NCI-H345 treated with DMSO at 0.1 percent for 48 hours (cell line): ENCODE measurements around the gene GFPT2.
"Not testable (repeated sequence)": the region's sequence is repeated elsewhere in the genome, so short reads cannot be mapped to it uniquely, and the experiment has no call there.

ENCODE experiments used
- DNase-seq: peaks from one replicate; lab custom pipeline; 2025; ENCODE audit not compliant: unreplicated experiment; lab: John Stamatoyannopoulos, UW

GFPT2 gene

GRCh38 chr5:180311216-180311615 is 41.9 kb downstream of the GFPT2 start:
- no peak for DNase-seq

- DNase-seq: no peak
Observed at GRCh38 chr5:180306796-180307195, 46.3 kb downstream of the GFPT2 start.

DNA sequence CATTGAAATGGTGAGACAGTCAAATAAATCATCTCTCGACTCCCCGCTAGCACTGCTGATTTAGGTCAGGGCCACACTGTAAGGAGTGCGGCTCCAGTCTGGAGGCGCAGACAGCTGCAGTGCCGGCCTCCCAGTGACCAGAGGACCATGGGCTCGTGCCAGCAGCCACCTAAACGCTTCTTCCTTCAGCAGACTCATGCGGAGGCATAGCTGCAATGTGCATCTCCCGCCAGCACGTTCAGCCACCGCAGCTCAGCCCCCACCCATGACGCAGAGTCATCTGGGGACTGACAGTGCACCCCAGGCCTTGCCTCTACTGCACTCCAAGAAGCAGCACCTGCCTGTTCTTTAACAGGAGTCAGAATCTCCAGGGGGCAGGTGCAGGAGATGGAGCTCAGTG is 47.7 kb downstream of the GFPT2 start:
- no peak for DNase-seq

GRCh38 chr5:180304431-180305375 is 48.4 kb downstream of the GFPT2 start:
- no peak for DNase-seq

DNA sequence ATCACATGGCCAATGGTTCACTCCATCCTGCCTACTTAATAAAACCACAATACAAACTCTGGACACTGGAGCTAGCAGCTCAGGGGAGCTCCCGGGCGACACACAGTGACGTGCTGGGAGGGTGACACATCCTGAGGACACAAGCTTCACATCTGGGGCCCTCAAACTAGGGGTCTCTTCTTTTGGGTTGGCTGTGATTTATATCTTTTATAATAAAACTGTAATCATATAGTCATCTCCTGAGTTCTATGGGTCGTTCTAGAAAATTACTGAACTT is 49.2 kb downstream of the GFPT2 start:
- DNase-seq: no peak

DNA sequence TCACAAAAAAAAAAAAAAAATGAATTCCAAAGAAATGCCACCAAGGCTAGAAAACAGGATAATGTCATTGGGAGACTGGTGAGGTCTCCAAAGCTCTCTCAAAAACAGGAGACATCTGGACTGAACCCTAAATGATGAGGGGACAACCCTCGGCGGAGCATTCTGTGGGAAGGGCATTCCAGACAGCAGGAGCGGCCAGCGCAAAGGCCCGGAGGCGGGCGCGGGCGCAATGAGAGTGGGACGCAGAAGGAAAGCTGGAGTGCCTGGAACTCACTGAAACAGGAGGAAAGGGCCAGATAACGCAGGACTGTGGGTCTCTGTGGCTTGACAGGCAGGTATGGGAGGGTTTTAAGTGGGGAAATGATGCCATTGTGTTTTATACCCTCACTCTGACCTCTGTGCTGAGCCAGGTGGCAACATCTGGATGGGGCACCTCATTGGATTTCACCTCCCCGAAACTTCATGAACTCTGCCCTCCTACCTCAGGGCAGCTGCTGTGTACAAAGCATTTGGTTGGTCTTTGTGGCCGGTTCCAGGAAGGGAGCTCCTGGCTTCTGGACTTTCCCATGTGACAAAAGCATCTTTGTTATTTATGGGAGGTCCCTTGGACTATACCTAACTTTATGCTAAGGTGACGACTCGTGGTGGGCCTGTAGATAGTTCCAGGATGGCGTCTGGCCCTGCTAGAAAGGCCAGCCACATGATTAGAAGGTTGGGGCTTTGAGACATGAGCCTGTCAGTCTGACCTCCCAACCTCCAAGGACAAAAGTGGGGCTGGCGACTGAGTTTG is 49.7 kb downstream of the GFPT2 start:
- no peak for DNase-seq

DNA sequence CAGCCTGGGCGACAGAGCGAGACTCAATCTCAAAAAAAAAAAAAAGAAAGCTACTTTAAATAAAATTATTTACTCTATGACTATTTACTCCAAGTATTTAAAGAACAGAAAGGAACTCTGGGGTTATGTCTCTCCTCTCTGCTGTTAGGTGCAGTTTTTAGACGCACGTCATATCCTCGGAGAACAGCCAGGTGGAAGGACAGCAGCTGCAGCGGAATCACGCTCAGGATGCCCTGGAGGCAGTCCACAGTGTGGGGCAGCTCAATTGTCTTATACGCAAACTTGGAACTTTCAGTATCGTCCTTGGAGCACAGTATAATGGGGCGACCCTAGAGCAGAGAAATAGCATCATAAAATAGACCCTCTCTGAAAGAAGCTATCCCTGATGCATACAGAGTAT is 50.9 kb downstream of the GFPT2 start:
- no peak for DNase-seq

- no peak for DNase-seq
Observed at GRCh38 chr5:180301253-180301652, 51.9 kb downstream of the GFPT2 start.

GRCh38 chr5:180299526-180299925 is 53.6 kb downstream of the GFPT2 start:
- DNase-seq: no peak

- not testable (repeated sequence) for DNase-seq
Observed at GRCh38 chr5:180299014-180299413, 54.1 kb downstream of the GFPT2 start.

- DNase-seq: no peak
Observed at GRCh38 chr5:180297587-180298282, 55.4 kb downstream of the GFPT2 start.

DNA sequence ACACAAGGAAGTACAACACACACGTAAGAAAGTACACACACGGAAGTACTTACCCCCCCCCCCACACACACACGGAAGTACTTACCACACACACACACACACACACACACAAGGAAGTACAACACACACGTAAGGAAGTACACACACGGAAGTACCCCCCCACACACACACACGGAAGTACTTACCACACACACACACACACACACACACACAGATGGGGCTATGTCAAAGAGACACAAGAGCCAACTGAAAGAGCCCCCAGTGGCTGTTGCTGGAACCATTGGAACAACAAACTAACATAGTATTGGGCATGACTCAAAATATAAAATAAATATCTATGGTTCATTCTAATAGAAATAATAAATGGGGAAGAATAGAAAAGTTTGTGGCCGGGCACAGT is 56.4 kb downstream of the GFPT2 start:
- DNase-seq: no peak

GRCh38 chr5:180294913-180295555 is 58.1 kb downstream of the GFPT2 start:
- no peak for DNase-seq

- DNase-seq: no peak
Observed at GRCh38 chr5:180294411-180294810, 58.7 kb downstream of the GFPT2 start.

- DNase-seq: peak; percentile 75
Observed at GRCh38 chr5:180291943-180292831, 60.9 kb downstream of the GFPT2 start, which contains the start of gene MAPK9. TSS of gene MAPK9 (minus strand) at chr5:180292083. CDS start at chr5:180280561, 11,522 bp downstream.

DNA sequence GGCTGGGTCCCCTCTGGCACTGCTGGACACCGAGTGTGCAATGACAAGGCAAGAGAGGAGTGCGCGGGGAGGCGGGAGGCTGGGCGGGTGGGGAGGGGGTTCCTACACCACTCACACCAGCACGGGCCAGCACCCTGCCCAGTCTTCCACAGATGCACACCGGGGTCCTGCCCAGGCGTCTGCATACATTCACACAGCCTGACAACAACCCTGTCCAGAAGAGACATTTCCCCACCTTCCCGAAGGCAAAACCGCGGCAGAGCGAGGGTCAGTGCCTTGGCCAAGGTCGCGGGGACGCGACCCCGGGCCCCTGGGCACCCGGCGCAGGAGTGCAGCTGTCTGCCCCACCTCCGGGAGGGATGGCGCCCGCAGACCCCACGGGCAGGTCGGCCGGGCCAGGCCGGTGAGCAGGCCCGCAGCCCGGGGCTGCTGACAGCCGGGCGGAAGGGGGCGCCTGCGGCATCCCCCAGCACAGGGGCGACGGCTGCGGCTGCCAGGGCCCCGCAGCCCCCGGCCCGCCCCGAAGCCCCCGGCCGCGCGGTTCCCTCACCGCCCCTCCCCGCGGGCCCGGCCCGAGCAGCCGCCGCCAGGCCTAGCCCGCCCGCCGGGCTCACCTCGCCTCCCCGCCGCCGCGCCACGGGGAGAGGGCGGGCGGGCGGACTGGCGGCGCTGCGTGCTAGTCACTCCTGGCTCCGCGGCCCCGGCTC is 61.7 kb downstream of the GFPT2 start:
- no peak for DNase-seq

GRCh38 chr5:180290568-180291233 is 62.4 kb downstream of the GFPT2 start:
- DNase-seq: no peak

DNA sequence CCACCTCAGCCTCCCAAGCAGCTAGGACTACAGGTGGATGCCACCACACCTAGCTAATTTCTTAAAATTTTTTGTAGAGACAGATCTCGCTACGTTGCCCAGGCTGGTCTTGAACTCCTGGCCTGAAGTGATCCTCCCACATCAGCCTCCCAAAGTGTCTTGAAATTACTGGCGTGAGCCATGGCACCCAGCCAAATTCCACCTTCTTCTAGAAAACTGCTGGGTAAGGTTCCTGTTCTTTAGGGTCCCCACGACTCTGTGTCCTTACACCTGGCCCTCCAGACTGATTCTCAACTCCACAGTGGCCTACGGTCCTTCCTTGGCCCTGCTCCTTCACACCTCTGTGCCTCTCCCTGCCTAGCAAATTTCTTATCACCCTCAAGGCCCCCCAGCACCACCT is 63.2 kb downstream of the GFPT2 start:
- no peak for DNase-seq

GRCh38 chr5:180289433-180289832 is 63.7 kb downstream of the GFPT2 start:
- DNase-seq: peak; percentile 8
